ENCODE data around the gene KATNB1. TPM values are rescaled to one million over a fixed set of nuclear protein-coding genes. Genes with fewer than 3 reads are reported as not detected.

The KATNB1 gene
- polyA plus RNA-seq, 1 donor from 2014 or later = 57.9 TPM

GRCh38 chr16:57749856-57750452 is 14.4 kb downstream of the KATNB1 start:
- TF ChIP-seq RAD21 (conservative IDR thresholded peaks at IDR 0.05) (no peak), SMC3 (conservative IDR thresholded peaks at IDR 0.05; ENCODE audit: poor library complexity) (no peak), MXI1 (conservative IDR thresholded peaks at IDR 0.05; ENCODE audit: poor library complexity, severe bottlenecking) (no peak), TAF1 (IDR thresholded peaks at IDR 0.05; ENCODE audit: low read depth) (no peak), POLR2AphosphoS5 (IDR thresholded peaks at IDR 0.05) (no peak), EZH2 (IDR thresholded peaks at IDR 0.05; ENCODE audit: borderline replicate concordance, insufficient read depth, low read length, poor library complexity, severe bottlenecking) (no peak), EP300 (conservative IDR thresholded peaks at IDR 0.05; ENCODE audit: poor library complexity, severe bottlenecking) (no peak), REST (IDR thresholded peaks at IDR 0.05; ENCODE audit: borderline replicate concordance) (no peak), CTCF (IDR thresholded peaks at IDR 0.05; ENCODE audit: poor library complexity, severe bottlenecking) (no peak)
- Histone ChIP-seq H3K9ac (ENCODE audit: low read length) (no peak overlapping the region), H3K79me2 (replicated peaks; ENCODE audit: insufficient read depth, low read length) (no peaks in the 10 kb centered on the region), H3K27ac (ENCODE audit: low read length) (no peak overlapping the region), H3K9me2 (ENCODE audit: insufficient read depth, low read length) (no peaks in the 10 kb centered on the region), H3K27me3 (ENCODE audit: insufficient read depth, low read depth, low read length) (no peaks in the 10 kb centered on the region), H2AFZ (ENCODE audit: low read depth, low read length) (no peak overlapping the region), H4K20me1 (ENCODE audit: insufficient read depth) (no peaks in the 10 kb centered on the region), H3F3A (ENCODE audit: insufficient read depth, low read length, poor library complexity, severe bottlenecking) (no peaks in the 10 kb centered on the region), H3K9me3 (ENCODE audit: low read length) (no peaks in the 10 kb centered on the region), H3K4me2 (ENCODE audit: low read length) (no peak overlapping the region), H3K4me3 (ENCODE audit: low read length) (no peak overlapping the region), H3K36me3 (ENCODE audit: insufficient read depth, low read length) (no peaks in the 10 kb centered on the region)

GRCh38 chr16:57750796-57751538 is 15.4 kb downstream of the KATNB1 start:
- H3K4me3 ChIP-seq (ENCODE audit: low read length) = no peak overlapping the region
- no peaks in the 10 kb centered on the region for H3K27me3 ChIP-seq (ENCODE audit: insufficient read depth, low read depth, low read length)
- no peaks in the 10 kb centered on the region for H3K9me3 ChIP-seq (ENCODE audit: low read length)
- H3F3A ChIP-seq (ENCODE audit: insufficient read depth, low read length, poor library complexity, severe bottlenecking) = no peaks in the 10 kb centered on the region
- no peak overlapping the region for H3K4me2 ChIP-seq (ENCODE audit: low read length)
- no peaks in the 10 kb centered on the region for H4K20me1 ChIP-seq (ENCODE audit: insufficient read depth)
- no peaks in the 10 kb centered on the region for H3K79me2 ChIP-seq (replicated peaks; ENCODE audit: insufficient read depth, low read length)
- no peak overlapping the region for H2AFZ ChIP-seq (ENCODE audit: low read depth, low read length)
- H3K9ac ChIP-seq (ENCODE audit: low read length) = no peak overlapping the region
- no peak overlapping the region for H3K27ac ChIP-seq (ENCODE audit: low read length)
- H3K9me2 ChIP-seq (ENCODE audit: insufficient read depth, low read length) = no peaks in the 10 kb centered on the region
- no peaks in the 10 kb centered on the region for H3K36me3 ChIP-seq (ENCODE audit: insufficient read depth, low read length)
- TF ChIP-seq REST (IDR thresholded peaks at IDR 0.05; ENCODE audit: borderline replicate concordance) = no peak
- TF ChIP-seq EZH2 (IDR thresholded peaks at IDR 0.05; ENCODE audit: borderline replicate concordance, insufficient read depth, low read length, poor library complexity, severe bottlenecking) = no peak
- no peak for TF ChIP-seq TAF1 (IDR thresholded peaks at IDR 0.05; ENCODE audit: low read depth)
- TF ChIP-seq RAD21 (conservative IDR thresholded peaks at IDR 0.05) = no peak
- TF ChIP-seq MXI1 (conservative IDR thresholded peaks at IDR 0.05; ENCODE audit: poor library complexity, severe bottlenecking) = no peak

Data from neural cell (in vitro differentiated cells).